Panc1 (cell line): ENCODE measurements around the gene NKD1. TPM values are rescaled to one million over a fixed set of nuclear protein-coding genes. Genes with fewer than 3 reads are reported as not detected.

Experiments used
- ATAC-seq: fragments of 200-7000 bp; cut with Tn5 transposase; 2 replicates; pipeline ENCODE4 v1.9.1; 2020; ENCODE audit warnings: mild to moderate bottlenecking, moderate library complexity
- BruUV-seq: library from RNA; stranded (reverse); fragments of 400-500 nt; replicated peaks from 2 replicates; lab custom pipeline; 2021; lab: Mats Ljungman, UMichigan
- CTCF ChIA-PET: fragments of 300-600 bp; sonication (Branson Sonifier 250); formaldehyde crosslinking; loops from one replicate; lab custom pipeline; 2022; ENCODE audit warnings: antibody characterized with exemption; lab: Charles Lee
- POLR2A ChIA-PET: fragments of 300-600 bp; sonication (Branson Sonifier 250); formaldehyde crosslinking; loops from one replicate; lab custom pipeline; 2022; ENCODE audit warnings: antibody characterized with exemption; lab: Charles Lee
- DNase-seq: peaks from one replicate; pipeline ENCODE4 v3.0.0-alpha.2; 2010; ENCODE audit warnings: low read depth, low spot score
- H3K27ac ChIP-seq: 2 replicates; pipeline ENCODE4 v1.5.1; 2011; ENCODE audit warnings: mild to moderate bottlenecking, low read length, inconsistent platforms
- H3K27me3 ChIP-seq: fragments of 200-500 bp; sonication (Bioruptor generic); 2 replicates; pipeline ENCODE4 v1.6.0; 2014; ENCODE audit warnings: low read length, inconsistent platforms; ENCODE audit not compliant: control insufficient read depth, insufficient read depth
- H3K36me3 ChIP-seq: fragments of 200-500 bp; sonication (Bioruptor generic); 2 replicates; pipeline ENCODE4 v1.5.1; 2014; ENCODE audit warnings: inconsistent platforms, mild to moderate bottlenecking, low read length, moderate library complexity; ENCODE audit not compliant: control insufficient read depth, insufficient read depth
- H3K4me1 ChIP-seq: 2 replicates; pipeline ENCODE4 v1.5.1; 2011; ENCODE audit warnings: inconsistent platforms, mild to moderate bottlenecking, low read length, moderate library complexity; ENCODE audit not compliant: control insufficient read depth, insufficient read depth
- H3K4me3 ChIP-seq, 2 experiments: 2 replicates each; pipeline ENCODE4 v1.5.1; 2011 to 2012; ENCODE audit warnings: low read depth in 2 of 2, low read length in 2 of 2, mild to moderate bottlenecking in 2 of 2, inconsistent platforms in 1 of 2, moderate library complexity in 1 of 2
- H3K9me3 ChIP-seq: fragments of 200-500 bp; sonication (Bioruptor generic); 2 replicates; pipeline ENCODE4 v1.5.1; 2014; ENCODE audit warnings: low read depth, mild to moderate bottlenecking, inconsistent platforms, low read length, moderate library complexity; ENCODE audit not compliant: control insufficient read depth, insufficient read depth
- POLR2AphosphoS5 ChIP-seq: IDR thresholded peaks from 2 replicates; pipeline ENCODE4 v1.6.1; 2012; ENCODE audit warnings: mild to moderate bottlenecking, low read depth, low read length, moderate library complexity
- SIN3A ChIP-seq: IDR thresholded peaks from 2 replicates; pipeline ENCODE4 v1.6.1; 2012; ENCODE audit warnings: low read depth, mild to moderate bottlenecking, low read length, moderate library complexity, borderline replicate concordance; ENCODE audit not compliant: insufficient read depth
- TCF7L2 ChIP-seq: IDR thresholded peaks from 2 replicates; pipeline ENCODE4 v1.6.1; 2011; ENCODE audit warnings: mild to moderate bottlenecking, low read depth, low read length, inconsistent platforms
- in situ Hi-C: cut with HindIII; loops from 2 replicates; pipeline ENCODE4 v1.10.0; 2016; ENCODE audit warnings: low sequenced_read_pairs, low pct_unique_long_range_greater_than_20kb
- intact Hi-C: fragments of 100-400 bp; cut with micrococcal nuclease; formaldehyde crosslinking; loops from one replicate; pipeline ENCODE4 v1.10.0; 2022; ENCODE audit not compliant: unreplicated experiment
- total RNA-seq: library from RNA; stranded (reverse); gene quantifications from one replicate; pipeline ENCODE4 v1.2.1, GENCODE V29; 2021; ENCODE audit not compliant: unreplicated experiment
- TF ChIP-seq, protein P1 (sequence below): fragments of 450-650 bp; IDR thresholded peaks from 2 replicates; pipeline ENCODE4 v1.5.1; 2017; ENCODE audit warnings: mild to moderate bottlenecking
- TF ChIP-seq, protein P2 (sequence below), 2 experiments: IDR thresholded peaks; 2 replicates each; pipeline ENCODE4 v1.6.1; 2011 to 2012; ENCODE audit warnings: low read depth in 2 of 2, control low read depth in 1 of 2, low read length in 1 of 2, mild to moderate bottlenecking in 1 of 2, moderate library complexity in 1 of 2; ENCODE audit not compliant: insufficient read depth in 1 of 2

NKD1 gene
- total RNA-seq, 1 experiment from 2014 or later: 0.18 TPM

DNA sequence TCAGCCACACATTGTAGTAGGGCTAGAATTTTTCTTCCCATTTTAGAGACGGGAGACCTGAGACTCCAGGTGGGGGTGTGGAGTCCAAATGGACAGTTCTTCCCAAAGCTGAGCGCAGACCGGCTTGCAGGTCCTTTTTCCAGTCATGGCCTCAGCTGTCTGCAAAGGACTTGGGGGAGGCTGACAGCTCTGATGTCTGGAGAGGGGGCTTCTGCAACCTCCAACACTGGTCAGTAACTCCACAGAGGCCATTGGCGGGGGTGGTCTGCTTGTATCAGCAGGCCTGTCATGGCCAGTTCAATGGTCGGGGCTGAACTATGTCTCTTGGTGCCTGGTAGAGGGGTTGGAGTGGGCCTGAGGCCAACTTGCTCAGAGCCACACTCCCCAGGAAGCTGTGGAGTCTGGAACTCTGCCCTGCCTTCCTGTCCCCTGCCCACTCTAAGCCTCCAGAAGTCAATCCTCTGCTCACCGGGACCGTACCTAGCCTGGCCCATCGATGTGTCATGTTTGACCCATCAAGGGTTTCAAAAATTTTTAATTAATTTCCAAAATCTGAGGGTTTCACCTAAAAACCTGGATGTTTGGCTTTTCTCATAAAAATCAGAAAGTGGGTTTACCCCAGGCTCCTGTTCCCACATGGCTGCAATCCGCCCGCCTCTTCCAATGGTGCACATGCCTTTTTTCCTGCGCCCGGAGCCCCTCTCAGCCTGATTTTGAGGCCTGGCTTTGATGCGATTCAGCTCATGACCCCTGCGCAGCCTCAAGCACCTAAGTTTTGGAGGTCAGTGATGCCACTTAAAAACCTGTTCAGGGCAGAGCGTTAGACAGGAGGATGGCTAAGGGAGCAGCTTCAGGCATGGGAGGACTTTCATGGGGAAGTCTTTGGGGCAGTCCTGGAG, 93.0 kb downstream of the NKD1 start:
- ATAC-seq (no peak), DNase-seq (no peak)
- no peaks in the 10 kb centered on the region for H3K9me3 ChIP-seq
- ChIA-PET POLR2A (no interaction called here), CTCF (no interaction called here)
- intact Hi-C loops: no loop called here
- no TSS peak for BruUV-seq
- in situ Hi-C loops: no loop called here
- peaks cover 2% of the 10 kb centered on the region; the same call in 1 of the 2 replicates for H3K27me3 ChIP-seq
- H3K4me1 ChIP-seq: no peaks in the 10 kb centered on the region
- TF ChIP-seq SIN3A (no peak), TCF7L2 (no peak), POLR2AphosphoS5 (no peak)
- TF ChIP-seq, protein P1, sequence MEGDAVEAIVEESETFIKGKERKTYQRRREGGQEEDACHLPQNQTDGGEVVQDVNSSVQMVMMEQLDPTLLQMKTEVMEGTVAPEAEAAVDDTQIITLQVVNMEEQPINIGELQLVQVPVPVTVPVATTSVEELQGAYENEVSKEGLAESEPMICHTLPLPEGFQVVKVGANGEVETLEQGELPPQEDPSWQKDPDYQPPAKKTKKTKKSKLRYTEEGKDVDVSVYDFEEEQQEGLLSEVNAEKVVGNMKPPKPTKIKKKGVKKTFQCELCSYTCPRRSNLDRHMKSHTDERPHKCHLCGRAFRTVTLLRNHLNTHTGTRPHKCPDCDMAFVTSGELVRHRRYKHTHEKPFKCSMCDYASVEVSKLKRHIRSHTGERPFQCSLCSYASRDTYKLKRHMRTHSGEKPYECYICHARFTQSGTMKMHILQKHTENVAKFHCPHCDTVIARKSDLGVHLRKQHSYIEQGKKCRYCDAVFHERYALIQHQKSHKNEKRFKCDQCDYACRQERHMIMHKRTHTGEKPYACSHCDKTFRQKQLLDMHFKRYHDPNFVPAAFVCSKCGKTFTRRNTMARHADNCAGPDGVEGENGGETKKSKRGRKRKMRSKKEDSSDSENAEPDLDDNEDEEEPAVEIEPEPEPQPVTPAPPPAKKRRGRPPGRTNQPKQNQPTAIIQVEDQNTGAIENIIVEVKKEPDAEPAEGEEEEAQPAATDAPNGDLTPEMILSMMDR: no peak
- TF ChIP-seq, protein P2, sequence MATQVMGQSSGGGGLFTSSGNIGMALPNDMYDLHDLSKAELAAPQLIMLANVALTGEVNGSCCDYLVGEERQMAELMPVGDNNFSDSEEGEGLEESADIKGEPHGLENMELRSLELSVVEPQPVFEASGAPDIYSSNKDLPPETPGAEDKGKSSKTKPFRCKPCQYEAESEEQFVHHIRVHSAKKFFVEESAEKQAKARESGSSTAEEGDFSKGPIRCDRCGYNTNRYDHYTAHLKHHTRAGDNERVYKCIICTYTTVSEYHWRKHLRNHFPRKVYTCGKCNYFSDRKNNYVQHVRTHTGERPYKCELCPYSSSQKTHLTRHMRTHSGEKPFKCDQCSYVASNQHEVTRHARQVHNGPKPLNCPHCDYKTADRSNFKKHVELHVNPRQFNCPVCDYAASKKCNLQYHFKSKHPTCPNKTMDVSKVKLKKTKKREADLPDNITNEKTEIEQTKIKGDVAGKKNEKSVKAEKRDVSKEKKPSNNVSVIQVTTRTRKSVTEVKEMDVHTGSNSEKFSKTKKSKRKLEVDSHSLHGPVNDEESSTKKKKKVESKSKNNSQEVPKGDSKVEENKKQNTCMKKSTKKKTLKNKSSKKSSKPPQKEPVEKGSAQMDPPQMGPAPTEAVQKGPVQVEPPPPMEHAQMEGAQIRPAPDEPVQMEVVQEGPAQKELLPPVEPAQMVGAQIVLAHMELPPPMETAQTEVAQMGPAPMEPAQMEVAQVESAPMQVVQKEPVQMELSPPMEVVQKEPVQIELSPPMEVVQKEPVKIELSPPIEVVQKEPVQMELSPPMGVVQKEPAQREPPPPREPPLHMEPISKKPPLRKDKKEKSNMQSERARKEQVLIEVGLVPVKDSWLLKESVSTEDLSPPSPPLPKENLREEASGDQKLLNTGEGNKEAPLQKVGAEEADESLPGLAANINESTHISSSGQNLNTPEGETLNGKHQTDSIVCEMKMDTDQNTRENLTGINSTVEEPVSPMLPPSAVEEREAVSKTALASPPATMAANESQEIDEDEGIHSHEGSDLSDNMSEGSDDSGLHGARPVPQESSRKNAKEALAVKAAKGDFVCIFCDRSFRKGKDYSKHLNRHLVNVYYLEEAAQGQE (IDR thresholded peaks at IDR 0.05; ENCODE audit: insufficient read depth in 1 of 2, low read depth in 2 of 2, low read length in 1 of 2): no peak
- no peak overlapping the region for H3K27ac ChIP-seq
- no peak overlapping the region for H3K4me3 ChIP-seq
- no peaks in the 10 kb centered on the region for H3K36me3 ChIP-seq

DNA sequence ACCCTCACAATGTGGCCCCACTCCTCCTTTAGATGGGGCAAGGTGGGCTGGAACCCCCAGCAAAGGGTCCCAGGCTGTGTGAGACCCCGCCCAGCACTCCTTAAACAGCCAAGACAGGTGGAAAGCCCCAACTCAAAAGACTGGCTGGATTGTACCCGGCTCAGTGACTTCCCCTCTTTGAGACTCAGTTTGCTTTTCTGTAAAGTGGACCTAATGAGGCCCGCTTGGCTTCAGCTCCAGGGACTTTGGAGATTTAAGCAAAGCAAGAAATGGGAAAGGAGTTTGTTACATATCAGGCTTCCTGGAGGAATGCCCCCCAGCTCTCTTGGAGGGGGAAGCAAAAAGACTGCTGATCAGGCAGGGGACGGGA, 93.6 kb downstream of the NKD1 start:
- Histone ChIP-seq H3K27ac (no peak overlapping the region), H3K27me3 (peaks cover 2% of the 10 kb centered on the region; the same call in 1 of the 2 replicates), H3K4me3 (no peak overlapping the region), H3K4me1 (no peaks in the 10 kb centered on the region), H3K36me3 (no peaks in the 10 kb centered on the region), H3K9me3 (no peaks in the 10 kb centered on the region)
- intact Hi-C loops: no loop called here
- ChIA-PET CTCF (no interaction called here), POLR2A (no interaction called here)
- TF ChIP-seq, protein P2 (IDR thresholded peaks at IDR 0.05; ENCODE audit: insufficient read depth in 1 of 2, low read depth in 2 of 2, low read length in 1 of 2): no peak
- TF ChIP-seq TCF7L2: no peak
- ATAC-seq (no peak), DNase-seq (no peak)
- no TSS peak for BruUV-seq
- in situ Hi-C loops: no loop called here
